Fibroblast of lung (primary cell): ENCODE measurements around the gene HOXA7.

Experiments
- EZH2 ChIP-seq: IDR thresholded peaks from 2 replicates; pipeline ENCODE4 v1.5.1; 2012; ENCODE audit warnings: low read length, control low read depth, mild to moderate bottlenecking; ENCODE audit errors: missing control alignments
- TF ChIP-seq, protein P1 (sequence below), 2 donors: IDR thresholded peaks in 1 of 2; conservative IDR thresholded peaks in 1 of 2; 1 replicate in 1 of 2; 2 replicates in 1 of 2; pipeline ENCODE4 v1.5.1; 2011 to 2012; ENCODE audit warnings: low read length in 2 of 2, control low read depth in 1 of 2, inconsistent platforms in 1 of 2, low read depth in 1 of 2, mild to moderate bottlenecking in 1 of 2

DNA sequence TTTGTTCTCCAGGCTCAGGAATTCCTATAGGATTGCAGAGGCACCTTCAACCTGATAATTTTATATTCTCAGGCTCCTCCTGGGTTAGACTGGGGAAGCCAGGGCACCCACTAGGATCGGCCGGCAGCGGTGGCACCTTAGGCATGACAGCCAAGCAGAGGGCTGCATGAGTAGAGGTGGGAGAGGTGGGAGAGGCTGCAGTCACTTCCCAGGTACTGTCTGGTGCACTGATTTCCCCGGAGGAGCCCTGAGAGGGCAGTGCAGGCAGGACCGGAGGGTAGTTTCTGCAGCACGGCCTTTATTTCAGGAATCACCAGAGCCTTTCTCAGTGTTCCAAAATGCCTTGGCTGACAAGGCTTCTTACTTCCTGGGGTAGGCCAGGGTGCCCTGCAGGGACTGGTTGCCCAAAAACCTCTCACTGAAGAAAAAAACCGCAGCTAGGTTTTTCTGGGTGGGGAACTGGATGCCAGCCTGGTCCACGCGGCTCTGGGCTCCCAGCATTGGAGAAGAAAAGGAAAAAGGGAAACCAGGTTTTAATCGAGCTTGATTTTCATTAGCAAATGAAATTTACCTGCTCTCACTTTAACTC, 47.0 kb upstream of the HOXA7 start:
- TF ChIP-seq, protein P1, sequence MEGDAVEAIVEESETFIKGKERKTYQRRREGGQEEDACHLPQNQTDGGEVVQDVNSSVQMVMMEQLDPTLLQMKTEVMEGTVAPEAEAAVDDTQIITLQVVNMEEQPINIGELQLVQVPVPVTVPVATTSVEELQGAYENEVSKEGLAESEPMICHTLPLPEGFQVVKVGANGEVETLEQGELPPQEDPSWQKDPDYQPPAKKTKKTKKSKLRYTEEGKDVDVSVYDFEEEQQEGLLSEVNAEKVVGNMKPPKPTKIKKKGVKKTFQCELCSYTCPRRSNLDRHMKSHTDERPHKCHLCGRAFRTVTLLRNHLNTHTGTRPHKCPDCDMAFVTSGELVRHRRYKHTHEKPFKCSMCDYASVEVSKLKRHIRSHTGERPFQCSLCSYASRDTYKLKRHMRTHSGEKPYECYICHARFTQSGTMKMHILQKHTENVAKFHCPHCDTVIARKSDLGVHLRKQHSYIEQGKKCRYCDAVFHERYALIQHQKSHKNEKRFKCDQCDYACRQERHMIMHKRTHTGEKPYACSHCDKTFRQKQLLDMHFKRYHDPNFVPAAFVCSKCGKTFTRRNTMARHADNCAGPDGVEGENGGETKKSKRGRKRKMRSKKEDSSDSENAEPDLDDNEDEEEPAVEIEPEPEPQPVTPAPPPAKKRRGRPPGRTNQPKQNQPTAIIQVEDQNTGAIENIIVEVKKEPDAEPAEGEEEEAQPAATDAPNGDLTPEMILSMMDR (conservative IDR thresholded peaks at IDR 0.05 in 1 of 2, IDR thresholded peaks at IDR 0.05 in 1 of 2; ENCODE audit: low read depth in 1 of 2, low read length in 2 of 2) = no peak
- TF ChIP-seq EZH2 = no peak
